Ectodermal cell (in vitro differentiated cells): ENCODE data around the gene ARHGAP27.
A peak's percentile ranks its signal among the peaks of the same experiment; 100 is the strongest.

ENCODE experiments used
- H3K27ac ChIP-seq: 2 replicates; pipeline ENCODE4 v1.7.0; 2013; ENCODE audit warnings: mild to moderate bottlenecking, low read depth, low read length; ENCODE audit not compliant: insufficient read depth, poor library complexity, severe bottlenecking
- H3K27me3 ChIP-seq: 2 replicates; pipeline ENCODE4 v1.7.0; 2013; ENCODE audit warnings: mild to moderate bottlenecking, low read length; ENCODE audit not compliant: insufficient read depth, control insufficient read depth, poor library complexity, severe bottlenecking
- H3K36me3 ChIP-seq: one replicate; pipeline ENCODE4 v1.7.0; 2013; ENCODE audit warnings: low read length; ENCODE audit not compliant: control insufficient read depth, insufficient read depth
- H3K4me1 ChIP-seq: one replicate; pipeline ENCODE4 v1.7.0; 2013; ENCODE audit warnings: low read length; ENCODE audit not compliant: control insufficient read depth, insufficient read depth
- H3K4me3 ChIP-seq: 2 replicates; pipeline ENCODE4 v1.7.0; 2013; ENCODE audit warnings: low read depth, low read length, control low read depth; ENCODE audit not compliant: insufficient read depth
- H3K9me3 ChIP-seq: 2 replicates; pipeline ENCODE4 v1.7.0; 2013; ENCODE audit warnings: mild to moderate bottlenecking, low read length, moderate library complexity; ENCODE audit not compliant: control insufficient read depth
- WGBS, 2 experiments: methylation state at CpG; one replicate each; pipeline ENCODE4 v1.1.7; 2013; ENCODE audit warnings: missing lambda C conversion rate in 2 of 2; 5-methylcytosine and 5-hydroxymethylcytosine counted together

The ARHGAP27 gene

GRCh38 chr17:45405250-45406086, 27.2 kb downstream of the ARHGAP27 start:
- H3K27me3 ChIP-seq, result no peaks in the 10 kb centered on the region
- peaks cover 27% of the 10 kb centered on the region for H3K4me1 ChIP-seq
- WGBS, 2 experiments, result 25 to 28% methylated on average over 47 to 48 of the region's 48 CpGs
- H3K4me3 ChIP-seq, result peak overlapping the region; percentile 44
- no peaks in the 10 kb centered on the region for H3K9me3 ChIP-seq
- no peaks in the 10 kb centered on the region for H3K36me3 ChIP-seq
- H3K27ac ChIP-seq, result no peak overlapping the region

DNA sequence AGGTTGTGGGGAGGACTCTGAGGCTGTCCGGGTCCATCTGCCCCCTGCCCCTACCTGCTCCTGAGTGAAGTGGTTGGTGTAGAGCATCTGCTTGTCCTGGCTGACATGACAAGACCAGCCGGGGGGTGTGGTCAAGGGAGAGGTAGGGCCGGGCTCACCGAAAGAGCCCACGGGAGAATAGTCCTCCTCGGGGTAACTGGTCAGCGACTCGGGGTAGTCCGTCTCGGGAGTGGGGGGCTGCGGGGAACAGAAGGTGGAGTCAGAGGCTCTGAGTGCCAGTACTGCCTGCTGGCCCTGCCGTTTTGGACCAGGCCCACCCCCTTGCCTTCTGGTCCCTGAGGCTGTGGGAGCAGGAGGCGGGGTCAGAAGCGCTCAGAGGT, 27.8 kb downstream of the ARHGAP27 start:
- Histone ChIP-seq H3K27me3 (no peaks in the 10 kb centered on the region), H3K4me1 (peaks cover 26% of the 10 kb centered on the region), H3K9me3 (no peaks in the 10 kb centered on the region), H3K27ac (no peak overlapping the region), H3K4me3 (peak overlapping the region; percentile 15), H3K36me3 (no peaks in the 10 kb centered on the region)
- 65% methylated on average over 14 of the region's 14 CpGs for WGBS, 2 experiments

- H3K9me3 ChIP-seq, result no peaks in the 10 kb centered on the region
- no peaks in the 10 kb centered on the region for H3K27me3 ChIP-seq
- WGBS, 2 experiments, result 95 to 96% methylated on average over 10 of the region's 10 CpGs
- no peak overlapping the region for H3K4me3 ChIP-seq
- H3K27ac ChIP-seq, result no peak overlapping the region
- no peaks in the 10 kb centered on the region for H3K36me3 ChIP-seq
- H3K4me1 ChIP-seq, result peaks cover 18% of the 10 kb centered on the region
Observed at GRCh38 chr17:45403906-45404490, 28.7 kb downstream of the ARHGAP27 start.

GRCh38 chr17:45402916-45403315, 29.8 kb downstream of the ARHGAP27 start:
- H3K27ac ChIP-seq, result no peak overlapping the region
- no peak overlapping the region for H3K4me3 ChIP-seq
- WGBS, 2 experiments, result 84 to 88% methylated on average over 1 of the region's 1 CpG
- H3K36me3 ChIP-seq, result no peaks in the 10 kb centered on the region
- no peaks in the 10 kb centered on the region for H3K9me3 ChIP-seq
- no peaks in the 10 kb centered on the region for H3K27me3 ChIP-seq
- H3K4me1 ChIP-seq, result peaks cover 16% of the 10 kb centered on the region

DNA sequence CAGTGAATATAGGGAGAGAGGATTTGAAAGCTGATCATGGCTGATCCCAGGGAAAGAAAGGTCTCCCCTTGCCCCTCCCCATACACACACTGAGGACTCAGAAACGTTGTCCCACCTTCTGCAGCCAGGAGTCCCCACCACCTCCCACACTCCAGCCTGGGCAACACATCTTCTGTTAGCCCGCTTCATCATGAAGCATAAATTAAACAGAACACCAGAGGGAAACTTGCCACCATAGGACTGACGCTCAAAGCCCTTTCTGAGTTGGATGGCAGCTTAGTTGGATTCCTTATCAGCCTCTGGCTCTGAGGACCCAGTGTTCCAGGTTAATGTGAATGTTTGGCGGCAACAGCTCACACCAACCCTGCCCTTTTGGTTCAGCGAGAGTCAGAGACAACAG, 33.9 kb downstream of the ARHGAP27 start:
- no peaks in the 10 kb centered on the region for H3K9me3 ChIP-seq
- 77 to 78% methylated on average over 5 of the region's 5 CpGs for WGBS, 2 experiments
- no peaks in the 10 kb centered on the region for H3K4me1 ChIP-seq
- no peak overlapping the region for H3K4me3 ChIP-seq
- no peaks in the 10 kb centered on the region for H3K27me3 ChIP-seq
- H3K36me3 ChIP-seq, result no peaks in the 10 kb centered on the region
- H3K27ac ChIP-seq, result no peak overlapping the region

DNA sequence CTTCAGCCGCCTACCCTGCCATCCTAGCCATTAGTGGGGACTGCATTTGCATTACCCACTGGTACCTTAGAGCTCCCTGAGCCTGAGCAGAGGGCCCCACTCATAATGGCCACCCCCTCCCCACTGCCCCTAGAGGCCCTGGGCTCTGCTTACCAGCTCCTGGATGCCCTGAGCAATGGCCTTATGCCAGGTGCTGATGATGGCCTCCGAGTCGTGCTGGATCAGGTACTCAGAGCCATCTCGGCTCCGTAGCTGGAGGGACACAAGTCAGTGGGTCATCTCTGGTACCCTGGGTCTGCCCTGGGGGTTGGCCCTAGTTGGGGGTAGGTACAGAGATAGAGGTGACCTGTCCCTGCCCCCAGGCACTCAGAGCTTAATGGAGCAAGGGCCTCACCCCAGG, 34.9 kb downstream of the ARHGAP27 start:
- Histone ChIP-seq H3K36me3 (no peaks in the 10 kb centered on the region), H3K9me3 (no peaks in the 10 kb centered on the region), H3K27me3 (no peaks in the 10 kb centered on the region), H3K4me3 (no peak overlapping the region), H3K27ac (no peak overlapping the region), H3K4me1 (no peaks in the 10 kb centered on the region)
- 92 to 97% methylated on average over 5 of the region's 5 CpGs for WGBS, 2 experiments

DNA sequence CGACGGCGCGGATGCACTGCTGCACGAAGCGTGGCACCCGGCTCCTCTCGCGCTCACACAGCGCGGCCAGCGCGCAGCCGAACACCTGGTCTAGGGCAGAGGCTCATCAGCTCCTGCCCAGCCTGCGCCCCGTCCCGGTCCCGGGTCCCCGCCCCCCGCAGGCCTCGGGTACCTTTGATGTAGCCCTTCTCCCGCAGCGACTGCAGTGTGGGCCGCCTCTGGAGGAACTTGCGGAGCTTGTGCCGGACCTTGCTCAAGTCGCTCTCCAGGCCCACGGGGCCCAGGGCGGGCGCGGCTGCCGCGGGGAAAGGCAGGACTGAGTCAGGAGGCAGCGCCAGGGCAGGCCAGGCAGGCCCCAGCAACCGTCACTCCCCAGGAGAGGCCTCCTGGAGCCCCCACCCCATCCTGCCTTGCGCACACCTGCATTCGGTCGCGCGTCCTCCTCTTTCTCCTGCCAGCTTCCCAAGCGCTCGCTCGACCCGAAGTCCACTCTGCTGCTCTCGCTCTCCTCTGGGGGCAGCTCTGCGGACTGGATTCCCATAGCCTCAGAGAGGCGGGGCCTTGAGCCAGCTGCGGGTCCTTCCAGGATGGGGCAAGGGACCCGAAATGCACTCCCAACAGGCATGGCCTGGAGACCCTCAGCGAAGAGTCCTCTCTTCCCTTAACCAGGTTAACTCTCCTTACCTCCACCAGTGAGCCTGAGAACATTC, 36.0 kb downstream of the ARHGAP27 start:
- no peaks in the 10 kb centered on the region for H3K27me3 ChIP-seq
- H3K36me3 ChIP-seq, result no peaks in the 10 kb centered on the region
- no peak overlapping the region for H3K4me3 ChIP-seq
- H3K9me3 ChIP-seq, result no peaks in the 10 kb centered on the region
- H3K4me1 ChIP-seq, result no peaks in the 10 kb centered on the region
- H3K27ac ChIP-seq, result no peak overlapping the region
- WGBS, 2 experiments, result 94 to 95% methylated on average over 50 of the region's 50 CpGs

DNA sequence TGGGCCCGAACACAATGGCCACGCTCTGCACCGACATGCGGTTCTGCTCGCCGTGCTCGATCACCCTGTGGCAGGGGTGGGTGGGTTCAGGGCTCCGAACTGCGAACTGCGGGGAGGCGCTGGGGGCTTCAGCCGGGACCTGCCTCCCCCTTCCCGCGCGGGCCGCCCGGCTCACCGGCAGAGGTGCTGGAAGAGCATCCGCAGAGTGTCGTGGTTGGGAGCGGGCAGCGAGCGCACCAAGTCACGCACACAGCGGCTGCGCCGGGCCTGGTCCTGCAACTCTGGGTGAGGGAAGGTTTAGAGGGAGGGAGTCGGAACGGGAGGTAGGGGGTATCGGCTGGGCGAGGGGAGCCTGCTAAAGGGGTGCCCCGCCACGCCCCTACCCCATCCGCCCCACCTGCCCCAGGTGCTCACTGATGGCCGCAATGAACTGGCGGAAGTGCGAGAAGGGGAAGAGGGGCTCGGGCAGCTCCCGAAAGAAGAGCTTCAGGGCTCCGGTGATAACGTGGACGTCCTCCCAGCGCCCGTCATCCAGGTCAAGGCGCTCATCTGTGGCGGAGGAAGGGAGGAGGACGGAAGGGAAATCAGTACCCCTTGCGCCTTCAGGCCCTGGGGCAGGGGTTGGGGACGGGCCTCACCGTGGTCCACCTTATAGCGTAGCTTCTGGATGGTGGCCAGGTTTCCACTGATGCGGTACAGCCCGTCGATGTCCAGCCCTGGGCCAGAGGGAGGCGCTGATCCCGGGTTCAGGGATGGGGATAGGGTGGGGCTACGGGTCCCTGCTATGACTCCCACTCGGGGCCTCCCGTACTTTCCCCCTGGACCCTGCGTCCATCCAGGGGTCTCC, 36.9 kb downstream of the ARHGAP27 start:
- H3K36me3 ChIP-seq, result no peaks in the 10 kb centered on the region
- H3K4me3 ChIP-seq, result no peak overlapping the region
- no peaks in the 10 kb centered on the region for H3K27me3 ChIP-seq
- H3K27ac ChIP-seq, result no peak overlapping the region
- no peaks in the 10 kb centered on the region for H3K4me1 ChIP-seq
- no peaks in the 10 kb centered on the region for H3K9me3 ChIP-seq
- 95 to 96% methylated on average over 60 of the region's 60 CpGs for WGBS, 2 experiments

DNA sequence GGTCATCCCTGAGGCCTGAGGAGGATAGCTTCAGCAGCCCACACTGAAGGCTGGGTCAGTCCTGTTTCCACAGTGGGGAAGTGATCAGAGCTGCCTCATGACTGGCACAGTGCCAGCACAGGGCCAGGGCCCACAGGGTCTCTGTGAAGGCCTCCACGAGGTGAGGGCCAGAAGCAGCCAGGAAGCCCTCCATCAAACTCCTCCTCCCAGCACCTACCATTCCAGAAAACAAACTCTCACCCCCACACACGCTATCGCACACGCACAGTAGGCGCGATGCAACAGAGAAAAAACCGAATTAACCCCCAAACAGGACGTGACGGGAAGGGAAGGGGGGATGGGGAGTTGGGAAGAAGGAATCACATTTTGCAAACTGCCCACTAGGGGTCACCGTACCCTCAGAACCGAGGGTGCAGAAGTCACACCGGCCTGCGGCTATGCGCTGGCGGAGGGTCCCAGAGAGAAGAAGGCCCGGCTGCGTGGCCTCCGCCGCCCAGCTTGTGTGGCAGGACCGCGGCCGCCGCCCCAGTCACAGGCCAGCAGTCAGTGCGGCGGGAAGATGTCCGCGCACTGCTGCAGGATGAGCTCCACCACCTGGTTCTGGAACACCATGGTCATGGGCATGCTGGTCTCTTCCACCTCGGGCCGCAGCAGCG, 37.6 kb downstream of the ARHGAP27 start:
- no peaks in the 10 kb centered on the region for H3K4me1 ChIP-seq
- no peak overlapping the region for H3K27ac ChIP-seq
- H3K27me3 ChIP-seq, result no peaks in the 10 kb centered on the region
- 20 to 22% methylated on average over 27 to 30 of the region's 30 CpGs for WGBS, 2 experiments
- H3K9me3 ChIP-seq, result no peaks in the 10 kb centered on the region
- no peak overlapping the region for H3K4me3 ChIP-seq
- no peaks in the 10 kb centered on the region for H3K36me3 ChIP-seq
